ENCODE data around the gene DKK3.

Gene DKK3

DNA sequence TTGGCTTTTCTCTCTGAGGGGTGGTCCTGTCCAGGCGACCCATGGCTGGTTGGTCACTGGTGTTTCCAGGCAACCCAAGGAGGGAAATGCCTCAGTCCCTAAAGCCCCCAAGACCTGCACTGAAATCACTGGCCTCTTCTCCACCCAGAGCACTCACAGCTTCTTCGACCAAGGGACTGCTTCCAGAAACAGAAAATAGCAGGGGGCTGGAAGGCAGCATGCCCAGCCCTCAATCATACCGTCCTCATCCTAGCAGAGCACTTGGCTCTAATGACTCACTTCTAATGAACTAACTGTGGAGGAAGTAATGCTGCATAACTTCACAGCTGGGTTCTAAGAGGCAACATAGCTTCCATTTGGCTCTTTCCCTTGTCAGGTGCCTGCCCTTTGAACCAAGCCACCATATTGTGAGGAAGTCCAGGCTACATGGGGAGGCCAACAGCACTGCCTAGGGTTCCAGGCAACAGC lies 27.6 kb downstream of the DKK3 start:
- FAIRE-seq, result no peak

DNA sequence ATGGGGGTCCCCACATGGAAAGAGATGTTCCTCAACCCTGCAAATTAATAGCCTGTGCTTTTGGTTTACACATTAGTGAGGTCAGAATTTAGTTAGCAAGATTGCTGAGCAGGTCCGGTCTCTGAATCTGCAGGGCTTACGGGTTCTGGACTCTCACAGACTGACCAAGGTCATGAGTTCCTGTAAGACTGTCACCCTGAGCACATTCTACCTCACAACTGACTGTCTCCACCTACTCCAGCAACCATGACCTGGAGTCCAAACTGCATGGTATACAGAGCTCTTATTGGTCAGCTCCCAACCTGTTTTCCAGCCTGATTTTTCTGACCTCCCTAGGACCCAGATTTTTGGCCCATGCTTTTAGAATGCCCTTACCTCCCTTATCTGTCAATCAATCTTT lies 28.2 kb downstream of the DKK3 start:
- FAIRE-seq, result no peak

DNA sequence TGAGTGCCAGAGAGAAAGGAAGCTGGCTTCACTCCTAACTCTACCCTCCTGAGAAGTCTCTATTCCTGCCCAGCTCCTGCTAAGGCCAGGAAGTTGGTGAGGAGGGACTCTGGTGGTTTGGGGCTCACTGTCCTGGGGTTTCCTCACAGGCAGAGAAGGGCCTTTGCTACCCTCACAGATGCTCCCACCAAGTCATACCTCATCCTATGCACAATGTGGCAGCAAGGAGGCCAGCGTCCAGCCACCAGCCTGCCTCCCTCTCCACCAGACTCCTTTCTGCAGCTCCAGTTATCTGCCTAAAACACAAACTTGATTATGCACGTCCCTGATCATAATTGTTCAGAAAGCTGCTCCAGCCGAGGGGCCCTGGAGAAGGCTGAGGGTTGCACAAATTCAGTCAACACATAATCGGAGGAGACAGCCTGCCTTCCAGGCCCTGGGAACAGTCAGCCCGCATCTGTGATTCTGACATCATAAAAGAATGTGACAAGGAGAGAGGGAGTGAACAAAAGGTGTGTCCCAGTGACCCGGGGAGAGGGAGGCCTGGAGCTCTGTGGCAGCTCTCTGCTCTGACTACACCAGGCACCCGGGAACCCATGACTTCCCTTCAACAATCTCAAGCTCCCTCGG lies 28.8 kb downstream of the DKK3 start:
- FAIRE-seq, result no peak

DNA sequence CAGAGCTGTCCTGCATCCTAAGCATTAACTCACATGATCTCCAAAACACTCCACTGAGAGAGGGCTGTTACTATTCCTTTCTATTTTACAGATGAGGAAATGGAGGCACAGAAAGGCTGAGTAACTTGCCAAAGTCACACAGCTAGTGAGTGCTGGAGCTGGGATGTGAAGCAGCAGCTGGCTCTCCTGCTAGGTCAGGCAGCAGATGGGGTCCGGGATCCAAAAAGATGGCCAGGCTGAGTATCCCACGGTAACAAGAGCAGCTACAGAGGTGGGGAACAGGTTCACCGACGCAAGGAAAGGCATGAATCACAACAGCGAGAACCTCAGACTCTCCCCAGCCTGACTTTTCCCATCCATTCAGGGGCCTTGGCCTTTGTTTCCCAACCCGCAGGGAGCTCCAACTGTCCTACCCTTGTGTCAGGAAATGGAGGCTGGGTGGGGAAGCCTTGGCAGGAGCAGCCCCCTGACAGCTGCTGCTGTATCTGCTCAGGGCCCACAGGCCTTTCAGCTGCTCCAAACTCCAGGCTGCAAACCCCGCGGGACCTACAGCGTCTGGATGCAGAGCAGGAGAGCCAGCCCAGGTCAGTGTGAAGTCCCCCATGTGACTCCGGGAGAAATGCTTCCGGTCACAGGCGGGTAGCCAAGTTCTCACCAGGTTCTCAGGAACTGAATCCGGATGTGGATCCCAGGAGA lies 29.5 kb downstream of the DKK3 start:
- FAIRE-seq, result no peak

DNA sequence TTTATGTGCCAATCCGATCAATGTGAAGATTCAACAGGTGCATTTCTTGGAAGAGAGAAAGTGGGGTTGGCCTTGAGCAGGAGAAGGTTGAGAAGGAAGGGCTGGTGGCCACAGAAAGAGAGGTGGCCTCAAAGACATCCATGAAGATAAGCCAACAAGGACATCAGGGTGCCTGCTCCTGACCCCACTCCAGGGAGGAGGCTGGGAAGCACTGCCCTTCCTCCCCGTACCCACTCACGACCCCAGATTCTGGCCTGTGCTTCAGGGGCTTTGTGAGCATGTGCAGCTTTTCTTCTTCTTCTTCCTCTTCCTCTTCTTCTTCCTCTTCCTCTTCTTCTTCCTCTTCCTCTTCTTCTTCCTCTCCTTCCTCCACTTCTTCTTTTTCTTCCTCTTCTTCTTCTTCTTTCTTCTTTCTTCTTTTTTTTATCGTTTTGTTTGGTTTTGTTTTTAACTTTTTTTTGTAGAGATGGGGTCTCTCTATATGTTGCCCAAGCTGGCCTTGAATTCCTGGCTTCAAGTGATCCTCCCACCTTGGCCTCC lies 30.3 kb downstream of the DKK3 start:
- no peak for FAIRE-seq

DNA sequence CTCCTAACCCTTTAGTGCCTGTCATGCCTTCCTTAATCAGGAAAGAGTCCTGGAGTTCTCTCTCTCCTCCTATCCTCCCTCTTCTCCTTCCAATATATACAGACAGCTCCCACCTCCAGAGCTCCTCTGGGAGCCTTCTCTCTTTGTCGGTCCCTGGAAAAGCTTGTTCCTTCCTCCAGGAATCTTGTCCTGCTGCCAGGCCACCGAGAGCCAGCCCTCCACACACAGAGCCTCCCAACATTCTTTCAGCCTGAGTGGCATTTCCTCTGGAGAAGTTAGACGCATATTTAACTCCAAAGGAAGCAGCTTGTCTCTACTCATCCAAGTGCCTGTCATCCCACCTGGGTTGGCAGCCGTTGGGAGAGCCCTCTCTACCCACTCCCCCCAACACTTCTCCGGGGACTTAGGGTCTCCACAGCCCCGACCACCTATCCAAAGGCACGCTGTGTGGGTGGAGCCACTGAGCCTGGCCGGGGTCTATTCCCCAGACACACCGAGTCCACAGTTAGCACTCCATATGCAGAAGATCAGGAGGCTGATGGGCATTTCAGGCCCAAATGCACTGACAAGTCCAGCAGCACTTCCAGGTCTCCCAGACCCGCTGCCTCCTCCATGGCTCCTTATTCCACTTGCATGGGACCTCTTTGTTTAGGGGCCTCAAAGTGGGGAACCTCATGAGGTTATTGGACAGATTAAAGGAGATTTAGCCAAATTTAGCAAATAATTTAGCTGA lies 31.1 kb downstream of the DKK3 start:
- no peak for FAIRE-seq

DNA sequence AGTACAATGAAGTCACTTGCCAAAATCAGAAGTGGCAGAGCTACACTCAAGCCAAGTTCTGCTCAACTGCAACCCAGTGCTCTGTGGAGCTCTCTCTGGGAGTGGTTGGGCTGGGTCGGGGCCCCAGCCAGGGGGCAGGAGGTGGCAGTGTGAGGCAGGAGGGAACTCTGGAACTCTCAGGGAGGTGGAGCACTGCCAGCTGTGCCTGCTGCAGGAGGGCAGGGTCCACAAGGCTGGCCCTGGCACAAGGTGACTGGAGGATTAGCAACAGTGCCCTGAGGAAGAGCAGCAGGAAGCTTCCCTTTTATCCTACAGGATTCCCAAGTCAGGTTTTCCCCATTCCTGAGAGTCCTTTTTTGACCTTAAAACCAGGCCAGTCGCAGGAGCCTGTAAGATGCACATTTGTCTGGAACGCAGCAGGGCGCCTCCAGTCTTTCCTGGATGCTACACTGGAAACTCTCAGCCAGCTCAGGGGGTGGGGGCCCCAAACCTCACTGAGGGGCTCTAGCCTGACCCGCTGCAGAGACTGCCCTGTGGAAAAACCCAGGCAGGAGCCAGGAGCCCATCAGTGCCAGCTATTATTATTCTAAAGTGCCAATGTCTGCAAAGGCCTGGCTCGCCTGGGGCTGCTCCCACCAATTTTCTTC lies 31.8 kb downstream of the DKK3 start:
- no peak for FAIRE-seq

DNA sequence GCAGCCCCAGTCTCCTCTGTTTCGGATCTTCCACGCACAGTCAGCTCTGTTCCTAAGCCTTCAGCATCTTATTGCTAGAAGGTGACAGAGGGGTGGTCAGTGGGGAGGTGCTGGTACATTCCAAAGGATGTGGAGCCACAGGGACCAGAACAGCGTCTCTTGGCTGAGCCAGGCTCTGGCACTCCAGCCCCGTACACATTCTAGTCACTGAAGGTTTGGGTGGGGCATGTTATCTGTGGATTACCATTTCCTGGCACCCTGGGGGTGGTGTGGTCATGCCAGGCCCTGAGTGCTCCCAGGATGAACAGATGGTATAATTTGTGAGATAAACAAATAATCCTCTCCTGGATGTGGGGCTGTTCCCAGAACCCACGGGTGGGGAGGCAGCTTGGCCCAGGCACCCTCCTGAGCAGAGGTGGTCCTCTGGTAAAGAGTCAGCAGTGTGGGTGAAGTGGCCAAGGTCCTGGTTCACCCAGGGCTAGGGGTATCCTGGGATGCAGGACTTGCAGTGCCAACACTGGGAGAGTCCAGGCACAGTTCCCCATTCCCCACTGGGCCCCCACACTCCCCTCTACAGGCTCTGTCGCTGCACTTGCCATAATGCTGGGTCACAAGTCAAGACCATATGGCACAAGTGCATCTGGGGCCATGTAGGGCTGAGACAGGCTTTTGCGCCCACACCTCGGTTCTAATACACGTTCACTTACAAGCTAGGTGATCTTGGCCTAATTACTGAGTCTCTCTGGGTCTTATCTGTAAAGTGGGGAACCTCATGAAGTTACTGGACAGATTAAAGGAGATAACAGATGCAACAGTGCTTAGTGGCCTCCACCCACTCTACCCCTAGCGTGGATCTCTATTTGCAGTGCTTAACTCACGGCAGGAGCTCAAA lies 33.0 kb downstream of the DKK3 start:
- no peak for FAIRE-seq

DNA sequence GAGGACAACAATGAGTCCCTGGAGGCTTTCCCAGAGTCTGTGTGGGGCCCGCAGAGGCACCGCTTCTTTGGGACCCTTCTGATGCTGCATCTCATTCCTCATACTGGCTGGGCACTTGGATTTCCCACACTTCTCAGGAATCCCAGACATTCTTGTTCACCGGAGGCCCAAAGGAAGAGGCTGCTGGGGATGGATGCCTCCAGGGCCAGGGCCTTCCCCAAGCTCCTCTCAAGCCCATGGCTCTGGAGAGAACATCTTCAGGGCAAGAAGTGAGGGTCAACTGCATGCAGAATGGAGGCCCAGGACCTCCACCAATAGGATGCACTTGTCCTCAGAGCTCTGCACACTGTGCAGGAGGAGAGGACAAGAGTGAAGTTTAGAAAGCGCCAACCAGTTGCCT lies 34.6 kb downstream of the DKK3 start:
- no peak for FAIRE-seq

DNA sequence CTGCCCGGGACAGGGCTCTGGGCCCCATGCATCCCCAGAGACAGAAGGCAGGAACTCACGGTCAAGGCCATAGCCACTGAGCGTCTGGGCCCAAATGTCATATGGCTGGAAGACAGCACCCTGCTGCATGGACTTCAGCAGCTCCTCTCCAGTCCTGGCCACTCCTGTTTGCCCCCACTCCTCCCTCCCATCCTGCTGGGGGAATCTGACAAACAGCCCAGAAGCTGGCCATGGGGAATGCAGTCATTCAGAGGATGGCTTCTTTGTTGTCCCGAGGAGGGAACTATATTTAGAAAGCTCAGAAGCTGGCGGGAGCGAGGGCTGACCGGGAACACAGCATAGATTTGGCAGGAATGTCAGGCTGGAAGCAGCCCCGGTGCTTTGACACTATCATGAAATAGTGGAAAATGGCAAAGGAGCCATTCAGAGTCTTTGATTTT lies 35.0 kb downstream of the DKK3 start:
- no peak for FAIRE-seq

DNA sequence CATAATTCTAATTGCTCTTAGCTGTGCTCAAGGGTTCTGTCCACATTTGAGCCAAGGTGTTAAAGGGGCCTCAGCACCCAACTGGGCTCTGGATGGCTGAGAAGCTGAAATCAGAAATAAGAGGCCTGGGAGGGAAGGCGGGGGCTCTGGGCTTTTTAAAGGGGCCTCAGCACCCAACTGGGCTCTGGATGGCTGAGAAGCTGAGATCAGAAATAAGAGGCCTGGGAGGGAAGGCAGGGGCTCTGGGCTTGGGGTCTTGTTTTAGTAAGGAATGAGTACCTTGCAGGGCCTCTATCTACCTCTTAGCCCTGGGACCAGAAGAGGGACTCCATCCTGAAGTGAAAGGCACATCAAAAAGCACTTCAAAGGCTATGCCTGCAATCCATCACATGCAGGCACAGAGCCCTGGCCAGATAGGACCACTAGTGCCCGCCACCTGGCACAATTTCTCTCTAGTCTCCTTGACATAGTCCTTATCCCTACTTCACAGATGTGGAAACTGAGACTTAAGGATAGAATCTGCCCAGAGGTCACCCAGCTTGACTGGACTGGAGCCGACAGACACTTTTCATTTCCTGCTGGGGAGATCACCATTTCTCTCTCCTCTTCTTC lies 35.6 kb downstream of the DKK3 start:
- FAIRE-seq, result no peak

DNA sequence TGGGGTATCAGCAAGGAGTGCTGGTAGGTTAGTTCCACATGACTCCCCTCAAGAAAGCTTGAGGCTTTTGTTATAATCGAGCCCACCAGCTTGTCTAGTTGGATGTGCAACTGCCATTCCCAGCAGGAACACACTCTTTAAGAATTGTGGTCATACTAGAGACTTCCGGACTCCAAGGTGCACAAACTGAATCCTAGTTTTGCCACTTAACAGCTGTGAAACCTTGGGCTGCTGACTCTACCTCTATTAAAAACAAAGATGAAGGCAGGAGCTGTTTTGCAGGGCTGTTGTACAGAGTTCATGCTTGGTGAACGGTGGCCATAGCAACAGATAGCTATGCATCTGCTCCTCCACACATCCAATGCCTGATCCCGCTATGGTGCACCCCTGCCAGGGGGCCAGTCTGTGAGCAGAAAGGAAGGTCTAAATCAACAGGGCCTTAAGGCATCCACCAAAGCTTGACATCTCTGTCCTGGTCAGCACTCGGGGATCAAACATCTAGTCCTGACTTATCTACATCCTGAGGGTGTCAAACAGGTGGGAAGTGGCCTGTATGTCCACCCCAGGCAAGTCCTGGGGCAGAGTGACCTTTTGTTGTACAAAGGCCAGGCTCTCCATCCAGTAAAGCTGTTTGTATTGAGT lies 36.4 kb downstream of the DKK3 start:
- no peak for FAIRE-seq

DNA sequence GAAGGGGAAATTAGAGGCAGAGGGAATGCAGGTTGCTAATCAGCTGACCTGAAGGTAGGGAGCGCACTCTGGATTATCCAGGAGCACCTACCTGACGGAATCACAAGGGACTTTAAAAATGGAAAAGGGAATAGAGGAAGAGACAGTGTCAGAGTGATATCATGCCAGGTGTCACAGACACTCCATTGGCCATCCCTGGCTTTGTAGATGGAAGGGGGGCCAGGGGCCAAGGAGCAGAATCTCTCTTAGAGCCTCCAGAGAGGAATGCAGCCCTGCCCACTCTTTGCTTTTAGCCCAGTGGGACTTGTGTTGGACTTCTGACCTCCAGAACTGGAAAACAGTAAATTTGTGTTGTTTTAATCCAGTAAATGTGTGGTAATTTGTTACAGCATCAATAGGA lies 37.9 kb downstream of the DKK3 start:
- FAIRE-seq, result no peak

DNA sequence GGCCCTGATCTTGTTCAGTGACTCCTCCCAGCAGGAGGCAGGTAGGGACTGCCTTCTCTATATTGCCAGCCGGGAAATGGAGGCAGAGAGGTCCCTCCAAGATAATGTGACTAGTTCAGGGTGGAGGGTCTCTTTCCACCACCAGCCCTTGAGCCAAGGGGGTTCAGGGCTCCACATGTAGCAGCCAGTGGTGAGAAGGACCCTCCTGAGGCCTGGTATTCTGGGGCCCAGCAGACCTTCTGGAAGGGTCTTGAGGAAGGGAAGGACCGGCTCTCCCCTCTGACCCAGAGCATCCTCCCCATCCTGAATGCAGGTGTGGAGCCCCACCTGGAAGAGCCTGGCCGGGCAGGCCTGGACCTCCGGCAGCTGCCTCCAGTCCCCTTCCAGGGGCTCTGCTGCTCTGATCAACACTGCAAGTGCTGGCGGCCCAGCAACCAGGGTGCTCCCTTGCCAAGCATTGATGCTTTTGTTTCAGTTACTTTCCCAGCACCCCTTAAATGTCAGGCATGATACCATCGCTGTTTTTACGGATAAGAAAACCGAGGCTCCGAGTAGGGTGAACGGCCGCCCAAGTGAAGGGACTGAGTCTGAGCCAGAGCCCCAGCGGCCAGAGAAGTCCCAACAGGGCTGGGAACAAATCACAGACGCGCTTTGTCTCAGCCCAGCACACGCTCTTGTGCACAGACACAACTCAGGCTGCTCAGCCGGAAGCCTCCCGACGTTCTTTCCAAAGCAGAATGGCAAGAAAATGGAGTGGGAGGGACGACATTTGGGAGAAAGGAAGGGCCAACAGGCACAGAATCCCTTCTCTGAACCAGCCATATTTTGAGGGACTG lies 38.8 kb downstream of the DKK3 start:
- FAIRE-seq, result no peak

DNA sequence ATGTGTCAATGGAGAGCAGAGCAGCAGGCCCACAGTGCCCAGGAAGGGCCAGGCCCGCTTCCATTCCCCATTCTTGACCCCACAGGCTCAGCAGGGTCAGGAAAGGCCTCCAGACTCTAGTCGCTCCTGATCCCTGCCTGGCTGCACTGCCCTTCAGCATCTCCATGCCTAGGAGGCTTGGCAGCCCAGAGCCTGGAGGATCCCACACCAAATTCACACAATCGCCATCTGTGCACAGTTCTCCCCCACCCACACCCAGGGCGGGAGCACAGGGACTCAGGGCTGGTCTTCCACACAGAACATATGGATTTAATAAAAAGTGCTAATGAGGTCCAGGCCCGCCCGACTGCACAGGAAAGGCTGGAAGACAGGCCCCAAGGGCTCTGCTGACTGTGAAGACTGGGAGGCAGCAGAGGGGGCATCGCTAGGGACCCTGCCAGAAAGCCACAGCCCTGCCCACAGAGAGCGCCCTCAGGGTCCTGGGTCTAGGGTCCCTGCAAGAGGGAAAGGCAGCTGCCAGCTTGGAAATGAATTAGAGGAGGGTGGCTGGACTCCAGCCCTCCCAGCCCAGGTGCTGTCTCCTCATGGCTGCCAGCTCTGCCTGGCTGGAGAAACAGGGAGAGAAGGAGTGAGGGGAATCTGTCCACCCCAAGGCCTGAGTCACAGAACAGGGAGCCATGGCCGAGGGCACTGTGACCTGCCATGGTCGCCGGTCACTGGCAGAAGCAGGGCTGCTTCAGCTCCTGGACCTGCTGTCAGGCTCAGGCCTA lies 39.7 kb downstream of the DKK3 start:
- FAIRE-seq, result no peak

DNA sequence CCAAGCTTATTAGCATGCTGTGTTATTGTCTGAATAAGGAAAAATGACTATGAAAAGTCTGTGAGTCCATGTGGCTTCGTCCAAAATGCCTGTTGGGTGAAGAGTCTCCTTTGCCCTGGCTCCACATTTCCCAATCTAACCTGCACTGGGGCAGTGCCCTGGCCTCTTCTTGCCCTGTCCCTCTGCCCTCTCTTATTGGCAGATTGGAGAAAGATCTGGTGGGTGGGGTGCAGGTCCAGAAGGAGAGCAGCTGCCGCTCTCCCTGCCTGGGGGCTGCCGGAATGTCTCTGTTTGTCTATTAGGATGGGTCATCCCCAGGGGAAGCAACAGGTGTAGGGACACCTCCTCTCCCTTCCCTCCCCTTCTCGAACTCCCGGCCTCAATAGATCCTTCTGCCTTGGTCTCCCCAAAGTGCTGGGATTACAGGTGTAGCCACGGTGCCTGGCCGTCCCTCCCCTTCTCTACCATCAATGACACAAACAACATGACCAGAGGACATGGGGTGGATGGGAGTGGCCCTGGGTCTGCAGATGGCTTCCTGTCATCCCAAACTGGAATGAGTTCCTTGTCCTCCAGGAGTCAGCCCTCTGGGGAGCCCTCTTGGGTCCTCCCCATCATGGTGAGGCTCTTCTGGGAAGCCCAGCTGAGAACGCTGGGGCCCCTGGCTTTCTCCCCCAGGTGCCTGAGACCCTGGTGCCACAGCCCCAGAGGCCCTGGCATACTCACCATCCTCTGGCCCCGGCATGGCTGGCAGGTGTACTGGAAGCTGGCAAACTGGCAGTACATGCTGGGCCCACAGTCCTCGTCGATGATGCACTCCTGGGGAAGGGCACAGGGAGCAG lies 40.5 kb downstream of the DKK3 start:
- FAIRE-seq, result no peak

DNA sequence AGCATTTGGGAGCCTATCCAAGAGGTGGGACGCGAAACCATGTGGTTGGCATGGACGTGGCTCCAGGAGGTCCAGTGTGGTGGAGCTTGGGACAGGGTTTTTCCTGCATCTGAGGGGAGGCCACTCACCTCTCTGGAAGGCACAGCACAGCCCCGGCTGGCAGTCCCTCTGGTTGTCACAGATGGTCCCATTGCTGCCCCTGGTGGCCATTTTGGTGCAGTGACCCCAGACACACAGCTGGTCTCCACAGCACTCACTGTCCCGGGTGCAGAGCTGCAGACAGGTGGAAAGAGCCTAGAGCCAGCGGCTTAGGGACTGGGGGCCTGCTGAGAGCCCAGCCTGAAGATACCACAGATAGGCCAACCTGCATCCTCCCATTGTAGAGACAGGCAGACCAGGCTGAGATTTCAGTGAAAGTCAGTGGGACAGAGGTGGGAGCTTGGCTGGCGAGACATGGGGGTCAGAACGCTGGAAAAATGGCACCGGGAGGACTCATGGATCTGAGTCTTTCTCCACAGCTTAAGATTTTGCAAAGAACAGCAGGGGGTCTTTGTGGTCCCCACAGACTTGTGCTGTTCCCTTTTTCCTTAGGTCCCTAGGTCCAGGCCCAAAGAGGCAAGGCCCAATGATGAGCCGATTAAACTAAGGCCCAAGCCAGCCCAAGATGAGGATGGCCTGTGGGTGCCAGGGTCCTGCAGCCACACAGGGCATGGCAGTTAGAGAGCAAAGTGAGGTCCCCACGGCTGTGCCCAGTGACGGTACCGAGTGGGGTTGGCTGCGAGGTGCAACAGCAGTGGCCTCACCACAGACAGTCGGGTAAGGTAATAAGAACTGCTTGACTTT lies 41.4 kb downstream of the DKK3 start:
- FAIRE-seq, result no peak

DNA sequence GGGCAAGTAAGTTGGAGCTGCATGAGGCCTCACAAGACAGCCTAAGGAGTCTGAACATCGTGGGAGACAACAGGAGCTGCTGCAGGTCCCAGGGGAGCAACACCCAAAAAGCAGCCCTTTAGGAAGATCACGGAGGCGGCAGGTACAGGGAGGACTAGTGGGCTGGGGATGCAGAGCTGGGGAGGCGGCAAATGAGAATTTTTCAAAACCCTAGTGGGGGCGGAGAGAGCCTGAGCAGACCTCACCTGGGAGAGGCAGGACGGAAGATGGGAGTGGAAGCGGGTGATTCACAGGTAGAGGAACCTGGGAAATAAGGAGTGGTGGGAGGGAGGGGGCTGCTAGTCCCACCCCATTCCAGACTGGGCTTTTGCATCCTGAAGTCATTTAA lies 42.1 kb downstream of the DKK3 start:
- no peak for FAIRE-seq

Measured in A204.1 (cell line).